ENCODE measurements around the gene MRPL10.

The MRPL10 gene

GRCh38 chr17:47813077-47813476, 18.3 kb downstream of the MRPL10 start:
- no peak for DNase-seq (ENCODE audit: low read depth)

GRCh38 chr17:47812146-47812920, 19.0 kb downstream of the MRPL10 start:
- H3K4me3 ChIP-seq (ENCODE audit: low read length): no peak overlapping the region
- DNase-seq (ENCODE audit: low read depth): no peak
- TF ChIP-seq CTCF (conservative IDR thresholded peaks at IDR 0.05; ENCODE audit: low read depth, low read length): no peak

More at GRCh38 chr17:47813077-47813476, 18.3 kb downstream of the MRPL10 start:
- no peak for TF ChIP-seq CTCF (conservative IDR thresholded peaks at IDR 0.05; ENCODE audit: low read depth, low read length)
- H3K4me3 ChIP-seq (ENCODE audit: low read length): no peak overlapping the region

GRCh38 chr17:47811709-47812108, 19.6 kb downstream of the MRPL10 start:
- DNase-seq (ENCODE audit: low read depth): no peak
- no peak for TF ChIP-seq CTCF (conservative IDR thresholded peaks at IDR 0.05; ENCODE audit: low read depth, low read length)

GRCh38 chr17:47810901-47811635, 20.3 kb downstream of the MRPL10 start:
- no peak for TF ChIP-seq CTCF (conservative IDR thresholded peaks at IDR 0.05; ENCODE audit: low read depth, low read length)
- no peak overlapping the region for H3K4me3 ChIP-seq (ENCODE audit: low read length)
- DNase-seq (ENCODE audit: low read depth): no peak

More at GRCh38 chr17:47811709-47812108, 19.6 kb downstream of the MRPL10 start:
- no peak overlapping the region for H3K4me3 ChIP-seq (ENCODE audit: low read length)

GRCh38 chr17:47810200-47810821, 21.0 kb downstream of the MRPL10 start:
- no peak for TF ChIP-seq CTCF (conservative IDR thresholded peaks at IDR 0.05; ENCODE audit: low read depth, low read length)
- H3K4me3 ChIP-seq (ENCODE audit: low read length): no peak overlapping the region
- DNase-seq (ENCODE audit: low read depth): peak; percentile 80

- no peak overlapping the region for H3K4me3 ChIP-seq (ENCODE audit: low read length)
- no peak for TF ChIP-seq CTCF (conservative IDR thresholded peaks at IDR 0.05; ENCODE audit: low read depth, low read length)
These were observed 22.4 kb downstream of the MRPL10 start for GRCh38 chr17:47808830-47809480.

More at GRCh38 chr17:47808830-47809480, 22.4 kb downstream of the MRPL10 start:
- no peak for DNase-seq (ENCODE audit: low read depth)
